Tongue (tissue), 2 donors: Measurements from ENCODE around the gene PRR12. TPM values are rescaled to one million over a fixed set of nuclear protein-coding genes. Genes with fewer than 3 reads are reported as not detected.

ENCODE experiments used
- DNase-seq: peaks from one replicate; pipeline ENCODE4 v3.0.0-alpha.2; 2015
- total RNA-seq: library from RNA; depleted of rRNA; stranded (reverse); fragments of >200 nt; gene quantifications from one replicate; pipeline ENCODE4 v1.2.3, GENCODE V29; 2014

The PRR12 gene
- total RNA-seq, 1 donor from 2014 or later = 9.4 TPM

GRCh38 chr19:49560358-49560900 lies 30.6 kb upstream of the PRR12 start:
- DNase-seq = peak; percentile 42

- no peak for DNase-seq
Observed at GRCh38 chr19:49564616-49565045, 26.4 kb upstream of the PRR12 start.

GRCh38 chr19:49565261-49565660 lies 25.7 kb upstream of the PRR12 start:
- DNase-seq = peak; percentile 69

GRCh38 chr19:49566302-49566701 lies 24.7 kb upstream of the PRR12 start:
- DNase-seq = no peak

GRCh38 chr19:49567861-49568441 lies 23.0 kb upstream of the PRR12 start:
- no peak for DNase-seq

- DNase-seq = peak; percentile 93
Observed at GRCh38 chr19:49570138-49570856, 20.7 kb upstream of the PRR12 start.

GRCh38 chr19:49570997-49571676 lies 19.8 kb upstream of the PRR12 start:
- peak; percentile 50 for DNase-seq

GRCh38 chr19:49573009-49573408 lies 18.0 kb upstream of the PRR12 start:
- peak; percentile 28 for DNase-seq

GRCh38 chr19:49573425-49573824 lies 17.6 kb upstream of the PRR12 start:
- DNase-seq = no peak

- no peak for DNase-seq
Observed at GRCh38 chr19:49574206-49574755, 16.7 kb upstream of the PRR12 start.

GRCh38 chr19:49579193-49579592 lies 11.8 kb upstream of the PRR12 start:
- DNase-seq = no peak

GRCh38 chr19:49579947-49580263 lies 11.1 kb upstream of the PRR12 start:
- no peak for DNase-seq

GRCh38 chr19:49580264-49581006 lies 10.5 kb upstream of the PRR12 start, which contains the start of gene NOSIP:
Gene NOSIP, minus strand, starts transcription at chr19:49580556. Its CDS starts 19,865 bp downstream, at chr19:49560691.
- DNase-seq = peak; percentile 99

- DNase-seq = no peak
Observed at GRCh38 chr19:49581007-49581508, 9.9 kb upstream of the PRR12 start, which contains the start of gene PRRG2. Gene PRRG2, plus strand, starts transcription at chr19:49581316. Its CDS starts 1,904 bp downstream, at chr19:49583220.

GRCh38 chr19:49583239-49583638 lies 7.7 kb upstream of the PRR12 start:
- no peak for DNase-seq

GRCh38 chr19:49585023-49585422 lies 6.0 kb upstream of the PRR12 start:
- no peak for DNase-seq

GRCh38 chr19:49587227-49587626 lies 3.8 kb upstream of the PRR12 start:
- no peak for DNase-seq

- DNase-seq = no peak
Observed at GRCh38 chr19:49588365-49589122, 2.4 kb upstream of the PRR12 start.

GRCh38 chr19:49589502-49589905 lies 1.5 kb upstream of the PRR12 start:
- peak; percentile 16 for DNase-seq

- DNase-seq = peak; percentile 97
Observed at GRCh38 chr19:49590071-49590970, 661 bp upstream of the PRR12 start.
